SK-N-SH treated with all-trans-retinoic acid at 6 μM for 48 hours (cell line): ENCODE data around the gene NTM.

Source experiments
- ATAC-seq: fragments of 200-7000 bp; cut with Tn5 transposase; 3 replicates; pipeline ENCODE4 v1.9.1; 2020; ENCODE audit warnings: mild to moderate bottlenecking, moderate library complexity
- BACH2 ChIP-seq: fragments of 250-450 bp; sonication (Bioruptor Pico); IDR thresholded peaks from 2 replicates; pipeline ENCODE4 v1.9.0; 2021; ENCODE audit warnings: mild to moderate bottlenecking, borderline replicate concordance
- CSDC2 ChIP-seq: fragments of 250-450 bp; sonication (Bioruptor Pico); IDR thresholded peaks from 2 replicates; pipeline ENCODE4 v1.5.0; 2020; ENCODE audit warnings: mild to moderate bottlenecking, moderate library complexity
- ESRRG ChIP-seq: fragments of 250-450 bp; sonication (Bioruptor Pico); IDR thresholded peaks from 2 replicates; pipeline ENCODE4 v1.6.1; 2021; ENCODE audit warnings: mild to moderate bottlenecking
- ISL1 ChIP-seq: fragments of 250-450 bp; sonication (Bioruptor Pico); IDR thresholded peaks from 2 replicates; pipeline ENCODE4 v2.1.2; 2022; ENCODE audit warnings: mild to moderate bottlenecking, moderate library complexity
- OSR1 ChIP-seq: fragments of 250-450 bp; sonication (Bioruptor Pico); IDR thresholded peaks from 2 replicates; pipeline ENCODE4 v1.8.0; 2022; ENCODE audit warnings: moderate library complexity, mild to moderate bottlenecking, inconsistent platforms
- PPARA ChIP-seq: fragments of 250-450 bp; sonication (Bioruptor Pico); IDR thresholded peaks from 2 replicates; pipeline ENCODE4 v1.5.0; 2020; ENCODE audit warnings: mild to moderate bottlenecking, borderline replicate concordance
- RARB ChIP-seq: fragments of 250-450 bp; sonication (Bioruptor Pico); IDR thresholded peaks from 2 replicates; pipeline ENCODE4 v1.8.0; 2021; ENCODE audit warnings: mild to moderate bottlenecking, moderate library complexity
- SNAI2 ChIP-seq: fragments of 250-450 bp; sonication (Bioruptor Pico); IDR thresholded peaks from 2 replicates; pipeline ENCODE4 v1.5.0; 2020; ENCODE audit warnings: mild to moderate bottlenecking, moderate library complexity
- TCF4 ChIP-seq: fragments of 250-450 bp; sonication (Bioruptor Pico); IDR thresholded peaks from 2 replicates; pipeline ENCODE4 v1.8.0; 2021; ENCODE audit warnings: mild to moderate bottlenecking, moderate library complexity, borderline replicate concordance
- TOX ChIP-seq: fragments of 250-450 bp; sonication (Bioruptor Pico); IDR thresholded peaks from 2 replicates; pipeline ENCODE4 v1.8.0; 2021; ENCODE audit warnings: mild to moderate bottlenecking, moderate library complexity, borderline replicate concordance
- ZC3H10 ChIP-seq: fragments of 250-450 bp; sonication (Bioruptor Pico); IDR thresholded peaks from 2 replicates; pipeline ENCODE4 v1.5.1; 2021; ENCODE audit warnings: mild to moderate bottlenecking, moderate library complexity
- ZFP3 ChIP-seq: fragments of 250-450 bp; sonication (Bioruptor Pico); IDR thresholded peaks from 2 replicates; pipeline ENCODE4 v1.5.0; 2020; ENCODE audit warnings: mild to moderate bottlenecking, moderate library complexity
- ZFP30 ChIP-seq: fragments of 450-650 bp; formaldehyde crosslinking; IDR thresholded peaks from 2 replicates; pipeline ENCODE4 v1.5.0; 2022; ENCODE audit warnings: mild to moderate bottlenecking, moderate library complexity
- ZNF565 ChIP-seq: fragments of 450-650 bp; formaldehyde crosslinking; conservative IDR thresholded peaks from 2 replicates; pipeline ENCODE4 v1.5.0; 2020; ENCODE audit warnings: low read depth, mild to moderate bottlenecking, moderate library complexity
- ZNF70 ChIP-seq: fragments of 450-650 bp; formaldehyde crosslinking; IDR thresholded peaks from 2 replicates; pipeline ENCODE4 v1.5.0; 2020; ENCODE audit warnings: mild to moderate bottlenecking, moderate library complexity
- ZNF8 ChIP-seq: fragments of 450-650 bp; formaldehyde crosslinking; IDR thresholded peaks from 2 replicates; pipeline ENCODE4 v1.5.0; 2020; ENCODE audit warnings: mild to moderate bottlenecking, moderate library complexity
- TF ChIP-seq, protein P1 (sequence below): fragments of 250-450 bp; sonication (Bioruptor Pico); IDR thresholded peaks from 2 replicates; pipeline ENCODE4 v1.5.1; 2020; ENCODE audit warnings: low read depth, mild to moderate bottlenecking, moderate library complexity
- TF ChIP-seq, protein P2 (sequence below): fragments of 250-450 bp; sonication (Bioruptor Pico); IDR thresholded peaks from 2 replicates; pipeline ENCODE4 v1.5.0; 2020; ENCODE audit warnings: mild to moderate bottlenecking, moderate library complexity
- TF ChIP-seq, protein P3 (sequence below): fragments of 250-450 bp; sonication (Bioruptor Pico); IDR thresholded peaks from 2 replicates; pipeline ENCODE4 v1.8.0; 2020; ENCODE audit warnings: mild to moderate bottlenecking, moderate library complexity, borderline replicate concordance
- TF ChIP-seq, protein P4 (sequence below): fragments of 250-450 bp; sonication (Bioruptor Pico); IDR thresholded peaks from 2 replicates; pipeline ENCODE4 v1.8.0; 2021; ENCODE audit warnings: low read depth, mild to moderate bottlenecking, moderate library complexity, borderline replicate concordance
- TF ChIP-seq, protein P5 (sequence below): fragments of 250-450 bp; sonication (Bioruptor Pico); IDR thresholded peaks from 2 replicates; pipeline ENCODE4 v1.5.1; 2021; ENCODE audit warnings: mild to moderate bottlenecking, moderate library complexity

Gene NTM

DNA sequence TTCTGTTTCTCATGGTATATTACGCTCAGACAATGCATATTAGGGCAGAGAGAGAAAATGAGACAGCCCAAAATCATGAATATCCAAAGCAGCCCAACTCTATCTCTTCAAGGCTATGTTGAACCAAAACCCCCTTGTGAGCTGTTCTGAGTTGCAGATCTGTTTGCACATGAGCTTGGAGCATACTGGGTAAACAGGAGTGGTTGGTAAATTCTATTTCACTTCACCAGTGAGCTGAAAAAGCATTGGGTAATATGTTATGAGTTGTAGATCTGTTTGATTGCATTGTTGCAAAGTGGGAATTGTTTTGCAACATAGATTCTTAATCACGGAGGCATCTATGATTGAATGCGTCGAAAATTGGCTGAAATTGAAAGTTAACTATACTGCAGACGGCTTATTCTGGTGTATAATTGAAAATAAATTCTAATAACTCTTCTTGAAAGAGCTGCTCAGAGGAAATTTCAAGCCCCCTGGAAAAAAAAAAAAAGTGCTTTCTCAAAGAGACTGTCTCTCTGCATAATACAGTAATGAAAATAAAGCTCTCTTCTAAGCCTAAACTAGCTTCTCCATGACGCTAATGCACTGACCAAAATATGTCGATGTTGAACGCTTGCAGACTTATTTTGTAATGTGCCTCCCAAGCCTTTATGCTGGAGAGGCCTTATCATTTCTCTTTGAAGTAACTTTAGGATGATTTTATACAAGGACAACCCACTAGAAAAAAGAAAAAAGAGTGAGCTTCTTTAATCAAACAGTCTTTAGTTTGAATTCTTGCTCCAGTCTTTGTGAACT, 263.7 kb downstream of the NTM start:
- no peak for ATAC-seq
- TF ChIP-seq TCF4: no peak
- no peak for TF ChIP-seq ESRRG (CRISPR knock-in tag)
- TF ChIP-seq ZNF8 (CRISPR knock-in tag): no peak
- TF ChIP-seq ISL1 (CRISPR knock-in tag): no peak
- no peak for TF ChIP-seq BACH2 (CRISPR knock-in tag)
- TF ChIP-seq, protein P1, sequence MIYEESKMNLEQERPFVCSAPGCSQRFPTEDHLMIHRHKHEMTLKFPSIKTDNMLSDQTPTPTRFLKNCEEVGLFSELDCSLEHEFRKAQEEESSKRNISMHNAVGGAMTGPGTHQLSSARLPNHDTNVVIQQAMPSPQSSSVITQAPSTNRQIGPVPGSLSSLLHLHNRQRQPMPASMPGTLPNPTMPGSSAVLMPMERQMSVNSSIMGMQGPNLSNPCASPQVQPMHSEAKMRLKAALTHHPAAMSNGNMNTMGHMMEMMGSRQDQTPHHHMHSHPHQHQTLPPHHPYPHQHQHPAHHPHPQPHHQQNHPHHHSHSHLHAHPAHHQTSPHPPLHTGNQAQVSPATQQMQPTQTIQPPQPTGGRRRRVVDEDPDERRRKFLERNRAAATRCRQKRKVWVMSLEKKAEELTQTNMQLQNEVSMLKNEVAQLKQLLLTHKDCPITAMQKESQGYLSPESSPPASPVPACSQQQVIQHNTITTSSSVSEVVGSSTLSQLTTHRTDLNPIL (CRISPR knock-in tag): no peak
- TF ChIP-seq ZC3H10 (CRISPR knock-in tag): no peak
- TF ChIP-seq ZNF565 (CRISPR knock-in tag): no peak
- TF ChIP-seq ZFP30 (CRISPR knock-in tag): no peak
- TF ChIP-seq CSDC2 (CRISPR knock-in tag): no peak
- TF ChIP-seq, protein P2, sequence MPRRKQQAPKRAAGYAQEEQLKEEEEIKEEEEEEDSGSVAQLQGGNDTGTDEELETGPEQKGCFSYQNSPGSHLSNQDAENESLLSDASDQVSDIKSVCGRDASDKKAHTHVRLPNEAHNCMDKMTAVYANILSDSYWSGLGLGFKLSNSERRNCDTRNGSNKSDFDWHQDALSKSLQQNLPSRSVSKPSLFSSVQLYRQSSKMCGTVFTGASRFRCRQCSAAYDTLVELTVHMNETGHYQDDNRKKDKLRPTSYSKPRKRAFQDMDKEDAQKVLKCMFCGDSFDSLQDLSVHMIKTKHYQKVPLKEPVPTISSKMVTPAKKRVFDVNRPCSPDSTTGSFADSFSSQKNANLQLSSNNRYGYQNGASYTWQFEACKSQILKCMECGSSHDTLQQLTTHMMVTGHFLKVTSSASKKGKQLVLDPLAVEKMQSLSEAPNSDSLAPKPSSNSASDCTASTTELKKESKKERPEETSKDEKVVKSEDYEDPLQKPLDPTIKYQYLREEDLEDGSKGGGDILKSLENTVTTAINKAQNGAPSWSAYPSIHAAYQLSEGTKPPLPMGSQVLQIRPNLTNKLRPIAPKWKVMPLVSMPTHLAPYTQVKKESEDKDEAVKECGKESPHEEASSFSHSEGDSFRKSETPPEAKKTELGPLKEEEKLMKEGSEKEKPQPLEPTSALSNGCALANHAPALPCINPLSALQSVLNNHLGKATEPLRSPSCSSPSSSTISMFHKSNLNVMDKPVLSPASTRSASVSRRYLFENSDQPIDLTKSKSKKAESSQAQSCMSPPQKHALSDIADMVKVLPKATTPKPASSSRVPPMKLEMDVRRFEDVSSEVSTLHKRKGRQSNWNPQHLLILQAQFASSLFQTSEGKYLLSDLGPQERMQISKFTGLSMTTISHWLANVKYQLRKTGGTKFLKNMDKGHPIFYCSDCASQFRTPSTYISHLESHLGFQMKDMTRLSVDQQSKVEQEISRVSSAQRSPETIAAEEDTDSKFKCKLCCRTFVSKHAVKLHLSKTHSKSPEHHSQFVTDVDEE: no peak
- TF ChIP-seq, protein P3, sequence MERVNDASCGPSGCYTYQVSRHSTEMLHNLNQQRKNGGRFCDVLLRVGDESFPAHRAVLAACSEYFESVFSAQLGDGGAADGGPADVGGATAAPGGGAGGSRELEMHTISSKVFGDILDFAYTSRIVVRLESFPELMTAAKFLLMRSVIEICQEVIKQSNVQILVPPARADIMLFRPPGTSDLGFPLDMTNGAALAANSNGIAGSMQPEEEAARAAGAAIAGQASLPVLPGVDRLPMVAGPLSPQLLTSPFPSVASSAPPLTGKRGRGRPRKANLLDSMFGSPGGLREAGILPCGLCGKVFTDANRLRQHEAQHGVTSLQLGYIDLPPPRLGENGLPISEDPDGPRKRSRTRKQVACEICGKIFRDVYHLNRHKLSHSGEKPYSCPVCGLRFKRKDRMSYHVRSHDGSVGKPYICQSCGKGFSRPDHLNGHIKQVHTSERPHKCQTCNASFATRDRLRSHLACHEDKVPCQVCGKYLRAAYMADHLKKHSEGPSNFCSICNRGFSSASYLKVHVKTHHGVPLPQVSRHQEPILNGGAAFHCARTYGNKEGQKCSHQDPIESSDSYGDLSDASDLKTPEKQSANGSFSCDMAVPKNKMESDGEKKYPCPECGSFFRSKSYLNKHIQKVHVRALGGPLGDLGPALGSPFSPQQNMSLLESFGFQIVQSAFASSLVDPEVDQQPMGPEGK (CRISPR knock-in tag): no peak
- no peak for TF ChIP-seq SNAI2
- TF ChIP-seq ZNF70 (CRISPR knock-in tag): no peak
- TF ChIP-seq OSR1 (CRISPR knock-in tag): no peak
- TF ChIP-seq RARB (CRISPR knock-in tag): no peak
- TF ChIP-seq TOX (CRISPR knock-in tag): no peak
- TF ChIP-seq, protein P4, sequence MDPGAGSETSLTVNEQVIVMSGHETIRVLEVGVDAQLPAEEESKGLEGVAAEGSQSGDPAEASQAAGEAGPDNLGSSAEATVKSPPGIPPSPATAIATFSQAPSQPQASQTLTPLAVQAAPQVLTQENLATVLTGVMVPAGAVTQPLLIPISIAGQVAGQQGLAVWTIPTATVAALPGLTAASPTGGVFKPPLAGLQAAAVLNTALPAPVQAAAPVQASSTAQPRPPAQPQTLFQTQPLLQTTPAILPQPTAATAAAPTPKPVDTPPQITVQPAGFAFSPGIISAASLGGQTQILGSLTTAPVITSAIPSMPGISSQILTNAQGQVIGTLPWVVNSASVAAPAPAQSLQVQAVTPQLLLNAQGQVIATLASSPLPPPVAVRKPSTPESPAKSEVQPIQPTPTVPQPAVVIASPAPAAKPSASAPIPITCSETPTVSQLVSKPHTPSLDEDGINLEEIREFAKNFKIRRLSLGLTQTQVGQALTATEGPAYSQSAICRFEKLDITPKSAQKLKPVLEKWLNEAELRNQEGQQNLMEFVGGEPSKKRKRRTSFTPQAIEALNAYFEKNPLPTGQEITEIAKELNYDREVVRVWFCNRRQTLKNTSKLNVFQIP: no peak
- no peak for TF ChIP-seq PPARA (CRISPR knock-in tag)

DNA sequence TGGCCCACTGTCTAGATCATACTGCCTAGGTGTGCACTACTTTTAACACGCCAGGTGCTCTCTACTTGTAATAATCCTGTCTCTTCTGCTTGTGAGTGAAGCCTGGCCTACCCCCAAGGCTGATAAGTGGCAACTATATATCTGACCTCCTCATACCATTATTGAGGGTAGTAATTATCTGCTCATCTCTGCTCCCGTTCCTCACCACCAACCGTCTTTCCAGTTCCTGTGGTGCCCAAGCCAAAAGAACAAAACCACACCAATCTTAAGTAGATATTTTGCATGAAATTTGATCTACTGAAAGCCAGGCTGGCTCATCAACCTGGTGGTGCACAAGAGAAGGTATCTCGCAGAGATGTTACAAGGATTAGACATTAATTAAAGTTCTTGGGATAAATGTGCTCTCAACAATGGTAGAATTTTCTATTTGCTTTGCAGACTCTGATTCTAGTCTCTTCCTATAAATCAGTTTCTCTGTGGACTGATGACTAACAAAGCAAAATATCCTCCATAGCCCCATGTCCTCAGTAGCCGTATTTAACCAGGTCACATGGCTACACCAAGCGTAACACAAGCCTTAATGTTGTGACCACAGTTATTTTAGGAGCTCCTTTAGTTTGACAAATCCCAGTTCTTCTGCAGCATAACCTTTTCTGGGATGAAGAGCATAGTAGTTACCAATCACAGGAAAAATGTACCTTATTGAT, 267.2 kb downstream of the NTM start:
- no peak for ATAC-seq
- TF ChIP-seq, protein P1 (CRISPR knock-in tag): no peak
- TF ChIP-seq BACH2 (CRISPR knock-in tag): no peak
- TF ChIP-seq, protein P2: no peak
- TF ChIP-seq PPARA (CRISPR knock-in tag): no peak
- no peak for TF ChIP-seq ZNF8 (CRISPR knock-in tag)
- TF ChIP-seq TCF4: no peak
- TF ChIP-seq RARB (CRISPR knock-in tag): no peak
- TF ChIP-seq, protein P3 (CRISPR knock-in tag): no peak
- TF ChIP-seq ZFP3 (CRISPR knock-in tag): no peak
- TF ChIP-seq TOX (CRISPR knock-in tag): no peak
- no peak for TF ChIP-seq ESRRG (CRISPR knock-in tag)
- TF ChIP-seq ZFP30 (CRISPR knock-in tag): no peak
- no peak for TF ChIP-seq ISL1 (CRISPR knock-in tag)
- TF ChIP-seq ZNF70 (CRISPR knock-in tag): no peak
- TF ChIP-seq, protein P5, sequence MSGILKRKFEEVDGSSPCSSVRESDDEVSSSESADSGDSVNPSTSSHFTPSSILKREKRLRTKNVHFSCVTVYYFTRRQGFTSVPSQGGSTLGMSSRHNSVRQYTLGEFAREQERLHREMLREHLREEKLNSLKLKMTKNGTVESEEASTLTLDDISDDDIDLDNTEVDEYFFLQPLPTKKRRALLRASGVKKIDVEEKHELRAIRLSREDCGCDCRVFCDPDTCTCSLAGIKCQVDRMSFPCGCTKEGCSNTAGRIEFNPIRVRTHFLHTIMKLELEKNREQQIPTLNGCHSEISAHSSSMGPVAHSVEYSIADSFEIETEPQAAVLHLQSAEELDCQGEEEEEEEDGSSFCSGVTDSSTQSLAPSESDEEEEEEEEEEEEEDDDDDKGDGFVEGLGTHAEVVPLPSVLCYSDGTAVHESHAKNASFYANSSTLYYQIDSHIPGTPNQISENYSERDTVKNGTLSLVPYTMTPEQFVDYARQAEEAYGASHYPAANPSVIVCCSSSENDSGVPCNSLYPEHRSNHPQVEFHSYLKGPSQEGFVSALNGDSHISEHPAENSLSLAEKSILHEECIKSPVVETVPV (CRISPR knock-in tag): no peak
- no peak for TF ChIP-seq SNAI2
